ENCODE data around the gene PLA2G4E.

DNA sequence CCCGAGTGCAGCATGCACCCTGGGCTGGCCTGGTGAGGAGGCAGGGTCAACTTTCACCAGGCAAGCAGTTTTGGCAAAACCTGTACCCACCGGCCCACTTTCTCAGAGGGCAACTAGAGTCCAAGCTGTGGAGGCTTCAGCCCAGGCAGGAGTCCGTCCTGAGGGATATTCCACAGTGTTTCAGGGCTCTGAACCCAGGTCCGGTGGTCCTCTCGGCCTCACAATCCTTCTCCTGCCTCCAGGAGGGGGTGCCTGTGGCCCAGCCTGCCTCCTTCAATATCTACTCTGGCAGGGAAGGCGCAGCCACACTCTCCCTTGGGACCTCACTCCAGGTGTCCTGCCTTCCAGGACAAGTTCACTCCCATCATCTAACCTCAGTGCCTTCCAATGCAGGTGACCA lies 3.9 kb downstream of the PLA2G4E start:
- TF ChIP-seq, protein P1, sequence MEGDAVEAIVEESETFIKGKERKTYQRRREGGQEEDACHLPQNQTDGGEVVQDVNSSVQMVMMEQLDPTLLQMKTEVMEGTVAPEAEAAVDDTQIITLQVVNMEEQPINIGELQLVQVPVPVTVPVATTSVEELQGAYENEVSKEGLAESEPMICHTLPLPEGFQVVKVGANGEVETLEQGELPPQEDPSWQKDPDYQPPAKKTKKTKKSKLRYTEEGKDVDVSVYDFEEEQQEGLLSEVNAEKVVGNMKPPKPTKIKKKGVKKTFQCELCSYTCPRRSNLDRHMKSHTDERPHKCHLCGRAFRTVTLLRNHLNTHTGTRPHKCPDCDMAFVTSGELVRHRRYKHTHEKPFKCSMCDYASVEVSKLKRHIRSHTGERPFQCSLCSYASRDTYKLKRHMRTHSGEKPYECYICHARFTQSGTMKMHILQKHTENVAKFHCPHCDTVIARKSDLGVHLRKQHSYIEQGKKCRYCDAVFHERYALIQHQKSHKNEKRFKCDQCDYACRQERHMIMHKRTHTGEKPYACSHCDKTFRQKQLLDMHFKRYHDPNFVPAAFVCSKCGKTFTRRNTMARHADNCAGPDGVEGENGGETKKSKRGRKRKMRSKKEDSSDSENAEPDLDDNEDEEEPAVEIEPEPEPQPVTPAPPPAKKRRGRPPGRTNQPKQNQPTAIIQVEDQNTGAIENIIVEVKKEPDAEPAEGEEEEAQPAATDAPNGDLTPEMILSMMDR (IDR thresholded peaks at IDR 0.05) = no peak
- no peak for TF ChIP-seq ZFP36 (IDR thresholded peaks at IDR 0.05; ENCODE audit: borderline replicate concordance, partially characterized antibody)
- TF ChIP-seq, protein P2, sequence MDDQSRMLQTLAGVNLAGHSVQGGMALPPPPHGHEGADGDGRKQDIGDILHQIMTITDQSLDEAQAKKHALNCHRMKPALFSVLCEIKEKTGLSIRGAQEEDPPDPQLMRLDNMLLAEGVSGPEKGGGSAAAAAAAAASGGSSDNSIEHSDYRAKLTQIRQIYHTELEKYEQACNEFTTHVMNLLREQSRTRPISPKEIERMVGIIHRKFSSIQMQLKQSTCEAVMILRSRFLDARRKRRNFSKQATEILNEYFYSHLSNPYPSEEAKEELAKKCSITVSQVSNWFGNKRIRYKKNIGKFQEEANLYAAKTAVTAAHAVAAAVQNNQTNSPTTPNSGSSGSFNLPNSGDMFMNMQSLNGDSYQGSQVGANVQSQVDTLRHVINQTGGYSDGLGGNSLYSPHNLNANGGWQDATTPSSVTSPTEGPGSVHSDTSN (IDR thresholded peaks at IDR 0.05) = no peak
- TF ChIP-seq POLR2A (IDR thresholded peaks at IDR 0.05; ENCODE audit: low read length) = no peak
- no peak for TF ChIP-seq RCOR1 (IDR thresholded peaks at IDR 0.05; ENCODE audit: low read depth, low read length)
- TF ChIP-seq JUN (IDR thresholded peaks at IDR 0.05) = no peak
- TF ChIP-seq, protein P3, sequence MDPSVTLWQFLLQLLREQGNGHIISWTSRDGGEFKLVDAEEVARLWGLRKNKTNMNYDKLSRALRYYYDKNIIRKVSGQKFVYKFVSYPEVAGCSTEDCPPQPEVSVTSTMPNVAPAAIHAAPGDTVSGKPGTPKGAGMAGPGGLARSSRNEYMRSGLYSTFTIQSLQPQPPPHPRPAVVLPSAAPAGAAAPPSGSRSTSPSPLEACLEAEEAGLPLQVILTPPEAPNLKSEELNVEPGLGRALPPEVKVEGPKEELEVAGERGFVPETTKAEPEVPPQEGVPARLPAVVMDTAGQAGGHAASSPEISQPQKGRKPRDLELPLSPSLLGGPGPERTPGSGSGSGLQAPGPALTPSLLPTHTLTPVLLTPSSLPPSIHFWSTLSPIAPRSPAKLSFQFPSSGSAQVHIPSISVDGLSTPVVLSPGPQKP (IDR thresholded peaks at IDR 0.05; ENCODE audit: low read depth, low read length) = no peak
- no peak for TF ChIP-seq TP53 (CRISPR knock-in tag; IDR thresholded peaks at IDR 0.05)
- no peak for TF ChIP-seq BHLHE40 (IDR thresholded peaks at IDR 0.05; ENCODE audit: low read depth, low read length)
